Fibroblast of lung (primary cell): ENCODE data around the gene CRBN. TPM values are rescaled to one million over a fixed set of nuclear protein-coding genes. Genes with fewer than 3 reads are reported as not detected.

Source experiments
- DNase-seq, 2 donors: peaks; one replicate each; pipeline versions ENCODE4 v3.0.0 to v3.0.0-alpha.2; 2010; ENCODE audit warnings: low read depth in 2 of 2
- H2AFZ ChIP-seq: 2 replicates; pipeline ENCODE4 v1.5.1; 2012; ENCODE audit warnings: low read length, control low read depth, inconsistent platforms
- H3K27ac ChIP-seq: 2 replicates; pipeline ENCODE4 v1.5.1; 2011; ENCODE audit warnings: low read length, control low read depth; ENCODE audit not compliant: insufficient read depth
- H3K27me3 ChIP-seq: 2 replicates; pipeline ENCODE4 v1.5.1; 2011; ENCODE audit warnings: mild to moderate bottlenecking, low read length; ENCODE audit not compliant: control insufficient read depth, insufficient read depth
- H3K36me3 ChIP-seq: 2 replicates; pipeline ENCODE4 v1.5.1; 2011; ENCODE audit warnings: low read length; ENCODE audit not compliant: control insufficient read depth, insufficient read depth
- H3K4me1 ChIP-seq: 2 replicates; pipeline ENCODE4 v1.5.1; 2011; ENCODE audit warnings: low read length; ENCODE audit not compliant: control insufficient read depth, insufficient read depth; ENCODE audit errors: extremely low read depth
- H3K4me2 ChIP-seq: 2 replicates; pipeline ENCODE4 v1.5.1; 2011; ENCODE audit warnings: low read length, control low read depth; ENCODE audit not compliant: insufficient read depth; ENCODE audit errors: extremely low read depth
- H3K4me3 ChIP-seq, 4 experiments: fragments of 200-600 bp in 1 of 4; sonication (generic) in 1 of 4; replicated peaks in 1 of 4; 2 replicates each; pipeline ENCODE4 v1.5.1; 2011 to 2016; ENCODE audit warnings: low read length in 4 of 4, low read depth in 3 of 4, mild to moderate bottlenecking in 3 of 4, control low read depth in 2 of 4, inconsistent platforms in 1 of 4, mixed read lengths in 1 of 4; ENCODE audit not compliant: insufficient read depth in 1 of 4; ENCODE audit errors: control extremely low read depth in 1 of 4
- H3K79me2 ChIP-seq: 2 replicates; pipeline ENCODE4 v1.5.1; 2012; ENCODE audit warnings: mild to moderate bottlenecking, low read length, inconsistent platforms; ENCODE audit not compliant: control insufficient read depth, insufficient read depth
- H3K9ac ChIP-seq: 2 replicates; pipeline ENCODE4 v1.5.1; 2011; ENCODE audit warnings: mild to moderate bottlenecking, low read length, control low read depth; ENCODE audit not compliant: insufficient read depth
- H3K9me3 ChIP-seq: 2 replicates; pipeline ENCODE4 v1.5.1; 2012; ENCODE audit warnings: low read depth, low read length; ENCODE audit not compliant: control insufficient read depth, insufficient read depth
- H4K20me1 ChIP-seq: 2 replicates; pipeline ENCODE4 v1.5.1; 2011; ENCODE audit warnings: low read length; ENCODE audit not compliant: control insufficient read depth, insufficient read depth; ENCODE audit errors: extremely low read depth
- EZH2 ChIP-seq: IDR thresholded peaks from 2 replicates; pipeline ENCODE4 v1.5.1; 2012; ENCODE audit warnings: low read length, control low read depth, mild to moderate bottlenecking; ENCODE audit errors: missing control alignments
- polyA minus RNA-seq: library from RNA; depleted of rRNA, polyadenylated mRNA; stranded (reverse); fragments of >200 nt; gene quantifications from 2 replicates; pipeline ENCODE4 v1.2.3, GENCODE V29; 2011; ENCODE audit warnings: low replicate concordance
- polyA plus RNA-seq, 2 donors: library from polyadenylated mRNA; depleted of rRNA in 1 of 2; stranded (reverse) in 1 of 2; unstranded in 1 of 2; fragments of >200 nt; gene quantifications; 2 replicates each; pipeline ENCODE4 v1.2.1, GENCODE V29; 2011 to 2012; ENCODE audit warnings: missing spikeins in 1 of 2
- total RNA-seq: library from RNA; depleted of rRNA; stranded (reverse); fragments of >200 nt; gene quantifications from 2 replicates; pipeline ENCODE4 v1.2.1, GENCODE V29; 2014
- TF ChIP-seq, protein P1 (sequence below), 2 donors: IDR thresholded peaks in 1 of 2; conservative IDR thresholded peaks in 1 of 2; 1 replicate in 1 of 2; 2 replicates in 1 of 2; pipeline ENCODE4 v1.5.1; 2011 to 2012; ENCODE audit warnings: low read length in 2 of 2, control low read depth in 1 of 2, inconsistent platforms in 1 of 2, low read depth in 1 of 2, mild to moderate bottlenecking in 1 of 2

CRBN gene
- 67.4 and 87.1 TPM in 2 replicates for total RNA-seq
- 30.5 and 32.1 TPM in 2 replicates for polyA plus RNA-seq
- 18.2 and 19.1 TPM in 2 replicates for polyA plus RNA-seq (2012)
- polyA minus RNA-seq = 2.7 and 14.3 TPM in 2 replicates

DNA sequence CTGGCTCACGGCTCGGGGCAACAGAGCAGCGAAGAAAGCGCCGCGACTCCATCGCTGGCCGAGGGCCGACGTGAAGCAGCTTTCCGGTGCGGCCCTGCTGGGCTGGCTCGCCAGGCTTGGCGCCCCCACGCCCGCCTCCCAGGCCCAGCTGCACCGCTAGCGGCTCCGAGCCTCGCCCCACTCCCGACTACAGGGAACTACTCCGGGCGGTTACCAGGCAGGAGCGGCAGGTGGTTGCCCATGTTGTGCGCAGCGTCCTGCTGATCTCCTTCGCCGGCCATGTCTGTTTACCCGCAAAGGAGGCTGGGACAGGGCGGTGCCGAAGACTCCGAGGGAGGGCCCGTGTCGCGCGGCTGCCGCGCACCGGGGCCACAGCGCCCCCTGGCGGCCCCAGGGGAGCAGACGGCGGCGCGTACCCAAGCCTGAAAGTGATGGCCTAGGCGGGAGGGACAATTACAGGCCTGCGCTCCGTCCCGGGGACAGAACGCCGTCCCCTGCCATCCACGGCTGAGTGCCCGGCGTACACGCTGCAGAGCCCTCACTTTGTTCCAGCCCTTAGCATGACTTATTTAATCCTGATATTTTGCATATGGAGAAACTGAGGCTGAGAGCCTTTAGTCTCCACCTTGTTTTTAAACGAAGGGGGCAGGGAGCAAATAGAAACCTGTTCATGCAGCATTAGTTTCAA is at the start of gene CRBN:
Gene CRBN (minus strand): TSS at position 285 of the 688 bp plus-strand sequence. CDS start 4 bp downstream, at position 281.
- TF ChIP-seq, protein P1, sequence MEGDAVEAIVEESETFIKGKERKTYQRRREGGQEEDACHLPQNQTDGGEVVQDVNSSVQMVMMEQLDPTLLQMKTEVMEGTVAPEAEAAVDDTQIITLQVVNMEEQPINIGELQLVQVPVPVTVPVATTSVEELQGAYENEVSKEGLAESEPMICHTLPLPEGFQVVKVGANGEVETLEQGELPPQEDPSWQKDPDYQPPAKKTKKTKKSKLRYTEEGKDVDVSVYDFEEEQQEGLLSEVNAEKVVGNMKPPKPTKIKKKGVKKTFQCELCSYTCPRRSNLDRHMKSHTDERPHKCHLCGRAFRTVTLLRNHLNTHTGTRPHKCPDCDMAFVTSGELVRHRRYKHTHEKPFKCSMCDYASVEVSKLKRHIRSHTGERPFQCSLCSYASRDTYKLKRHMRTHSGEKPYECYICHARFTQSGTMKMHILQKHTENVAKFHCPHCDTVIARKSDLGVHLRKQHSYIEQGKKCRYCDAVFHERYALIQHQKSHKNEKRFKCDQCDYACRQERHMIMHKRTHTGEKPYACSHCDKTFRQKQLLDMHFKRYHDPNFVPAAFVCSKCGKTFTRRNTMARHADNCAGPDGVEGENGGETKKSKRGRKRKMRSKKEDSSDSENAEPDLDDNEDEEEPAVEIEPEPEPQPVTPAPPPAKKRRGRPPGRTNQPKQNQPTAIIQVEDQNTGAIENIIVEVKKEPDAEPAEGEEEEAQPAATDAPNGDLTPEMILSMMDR (conservative IDR thresholded peaks at IDR 0.05 in 1 of 2, IDR thresholded peaks at IDR 0.05 in 1 of 2; ENCODE audit: low read depth in 1 of 2, low read length in 2 of 2) = peak; percentile 68 to 97
- no peak for TF ChIP-seq EZH2
- Histone ChIP-seq H2AFZ (peak within 1 kb of the TSS; percentile 88), H3K4me3 (peak within 1 kb of the TSS; percentile 79 to 97 (median 88)), H4K20me1 (no peaks in the 10 kb centered on the region), H3K79me2 (peaks cover 29% of the 10 kb centered on the region), H3K9ac (peak within 1 kb of the TSS; percentile 90), H3K4me1 (peaks cover 4% of the 10 kb centered on the region), H3K27ac (peak within 1 kb of the TSS; percentile 64), H3K36me3 (no peaks in the 10 kb centered on the region), H3K4me2 (peak within 1 kb of the TSS; percentile 79), H3K27me3 (no peaks in the 10 kb centered on the region), H3K9me3 (no peaks in the 10 kb centered on the region)
- peak; percentile 78 to 81 for DNase-seq

DNA sequence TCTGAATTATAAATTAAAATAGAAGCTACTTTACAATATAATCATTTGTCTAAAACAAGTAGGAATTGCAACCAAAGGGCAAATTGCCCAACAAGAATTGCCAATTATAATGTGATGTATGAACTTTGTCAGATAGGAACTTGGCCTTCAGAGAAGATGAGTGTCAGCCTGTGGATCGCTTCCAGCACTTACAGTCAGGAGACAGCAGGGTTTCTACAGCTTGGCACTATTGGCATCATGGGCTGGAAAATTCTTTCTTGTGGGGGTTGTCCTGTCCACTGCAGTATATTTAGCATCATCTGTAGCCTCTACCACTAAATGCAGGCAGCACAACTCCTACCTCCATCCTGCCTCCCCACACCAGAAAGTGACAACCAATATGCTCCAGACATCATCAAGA is 48.1 kb upstream of the CRBN start:
- no peaks in the 10 kb centered on the region for H3K9me3 ChIP-seq
- H3K27ac ChIP-seq = no peak overlapping the region
- H2AFZ ChIP-seq = no peak overlapping the region
- H3K4me2 ChIP-seq = no peak overlapping the region
- H3K4me3 ChIP-seq = no peak overlapping the region
- DNase-seq = no peak
- H3K79me2 ChIP-seq = no peaks in the 10 kb centered on the region
- no peaks in the 10 kb centered on the region for H3K4me1 ChIP-seq
- H3K9ac ChIP-seq = no peak overlapping the region
- H3K27me3 ChIP-seq = no peaks in the 10 kb centered on the region
- no peaks in the 10 kb centered on the region for H4K20me1 ChIP-seq
- no peaks in the 10 kb centered on the region for H3K36me3 ChIP-seq
- TF ChIP-seq, protein P1 (conservative IDR thresholded peaks at IDR 0.05 in 1 of 2, IDR thresholded peaks at IDR 0.05 in 1 of 2; ENCODE audit: low read depth in 1 of 2, low read length in 2 of 2) = no peak
- no peak for TF ChIP-seq EZH2

DNA sequence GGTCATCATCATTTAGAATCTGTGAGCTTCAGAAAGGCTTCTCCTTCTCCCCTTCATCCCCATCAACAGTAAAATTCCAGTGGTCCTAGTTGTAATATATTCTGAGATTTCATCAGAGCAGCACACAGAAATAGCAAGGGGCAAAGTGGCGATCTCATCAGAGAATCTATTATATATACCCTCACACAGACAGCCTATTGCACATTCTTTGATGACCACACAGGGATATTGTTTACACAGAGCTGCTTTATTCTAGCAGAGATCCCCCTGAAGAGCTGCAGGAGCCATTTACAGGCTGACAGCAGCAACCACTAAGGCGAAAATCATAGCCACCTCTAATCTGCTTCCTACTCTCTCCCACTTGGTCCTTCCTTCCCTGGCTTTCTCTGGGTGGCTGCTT is 42.0 kb upstream of the CRBN start:
- no peak for DNase-seq
- no peak overlapping the region for H3K4me2 ChIP-seq
- no peak overlapping the region for H3K27ac ChIP-seq
- H4K20me1 ChIP-seq = no peaks in the 10 kb centered on the region
- H3K4me1 ChIP-seq = no peaks in the 10 kb centered on the region
- no peaks in the 10 kb centered on the region for H3K27me3 ChIP-seq
- no peaks in the 10 kb centered on the region for H3K36me3 ChIP-seq
- H3K9me3 ChIP-seq = no peaks in the 10 kb centered on the region
- TF ChIP-seq EZH2 = no peak
- TF ChIP-seq, protein P1 (conservative IDR thresholded peaks at IDR 0.05 in 1 of 2, IDR thresholded peaks at IDR 0.05 in 1 of 2; ENCODE audit: low read depth in 1 of 2, low read length in 2 of 2) = no peak
- no peak overlapping the region for H2AFZ ChIP-seq
- no peak overlapping the region for H3K9ac ChIP-seq
- no peaks in the 10 kb centered on the region for H3K79me2 ChIP-seq
- no peak overlapping the region for H3K4me3 ChIP-seq
